Measurements from ENCODE around the gene NRSN1. TPM values are rescaled to one million over a fixed set of nuclear protein-coding genes. Genes with fewer than 3 reads are reported as not detected.

NRSN1 gene
- total RNA-seq, 2 experiments from 2014 or later = not detected

GRCh38 chr6:24147511-24148153 lies 21.6 kb downstream of the NRSN1 start:
- H3K27me3 Mint-ChIP-seq = peaks cover 3% of the 10 kb centered on the region
- CTCF ChIA-PET = no interaction called here

GRCh38 chr6:24148154-24148570 lies 22.1 kb downstream of the NRSN1 start:
- no peak for DNase-seq
- ChIA-PET CTCF (no interaction called here), POLR2A (no interaction called here)
- intact Hi-C loops (cut with micrococcal nuclease) = no loop called here
- Mint-ChIP-seq H3K4me3 (no peak overlapping the region), H3K27ac (no peak overlapping the region), H3K4me1 (ENCODE audit: low read depth) (no peaks in the 10 kb centered on the region), H3K9me3 (no peaks in the 10 kb centered on the region), H3K27me3 (peaks cover 3% of the 10 kb centered on the region), H3K36me3 (no peaks in the 10 kb centered on the region)

More at GRCh38 chr6:24147511-24148153, 21.6 kb downstream of the NRSN1 start:
- DNase-seq = no peak
- intact Hi-C loops (cut with micrococcal nuclease) = no loop called here
- H3K27ac Mint-ChIP-seq = no peak overlapping the region
- POLR2A ChIA-PET = no interaction called here
- no peaks in the 10 kb centered on the region for H3K9me3 Mint-ChIP-seq
- no peak overlapping the region for H3K4me3 Mint-ChIP-seq
- no peaks in the 10 kb centered on the region for H3K36me3 Mint-ChIP-seq
- H3K4me1 Mint-ChIP-seq (ENCODE audit: low read depth) = no peaks in the 10 kb centered on the region

GRCh38 chr6:24148684-24149083 lies 22.7 kb downstream of the NRSN1 start:
- DNase-seq = no peak
- H3K36me3 Mint-ChIP-seq = no peaks in the 10 kb centered on the region
- intact Hi-C loops (cut with micrococcal nuclease) = no loop called here
- CTCF ChIA-PET = no interaction called here
- H3K27ac Mint-ChIP-seq = no peak overlapping the region
- H3K9me3 Mint-ChIP-seq = no peaks in the 10 kb centered on the region
- H3K4me3 Mint-ChIP-seq = no peak overlapping the region
- POLR2A ChIA-PET = no interaction called here
- no peaks in the 10 kb centered on the region for H3K4me1 Mint-ChIP-seq (ENCODE audit: low read depth)
- H3K27me3 Mint-ChIP-seq = peaks cover 3% of the 10 kb centered on the region

GRCh38 chr6:24149296-24149695 lies 23.3 kb downstream of the NRSN1 start:
- Mint-ChIP-seq H3K36me3 (no peaks in the 10 kb centered on the region), H3K4me1 (ENCODE audit: low read depth) (no peaks in the 10 kb centered on the region), H3K9me3 (no peaks in the 10 kb centered on the region), H3K4me3 (no peak overlapping the region), H3K27me3 (peaks cover 3% of the 10 kb centered on the region), H3K27ac (no peak overlapping the region)
- POLR2A ChIA-PET = no interaction called here
- intact Hi-C loops (cut with micrococcal nuclease) = no loop called here
- CTCF ChIA-PET = interaction anchor here (0.7 kb wide), 1 partner anchor 50 kb away, joined by 5 read pairs; no protein-coding TSS in a partner anchor
- no peak for DNase-seq

- Mint-ChIP-seq H3K36me3 (no peaks in the 10 kb centered on the region), H3K4me3 (no peak overlapping the region), H3K4me1 (ENCODE audit: low read depth) (no peaks in the 10 kb centered on the region), H3K9me3 (no peaks in the 10 kb centered on the region), H3K27me3 (peaks cover 3% of the 10 kb centered on the region), H3K27ac (no peak overlapping the region)
- POLR2A ChIA-PET = no interaction called here
- CTCF ChIA-PET = interaction anchor here (0.7 kb wide), 1 partner anchor 51 kb away, joined by 5 read pairs; no protein-coding TSS in a partner anchor
- DNase-seq = no peak
- intact Hi-C loops (cut with micrococcal nuclease) = no loop called here
These were observed 23.8 kb downstream of the NRSN1 start for GRCh38 chr6:24149836-24150235.

- Mint-ChIP-seq H3K4me1 (ENCODE audit: low read depth) (no peaks in the 10 kb centered on the region), H3K27me3 (peaks cover 3% of the 10 kb centered on the region), H3K36me3 (no peaks in the 10 kb centered on the region), H3K27ac (no peak overlapping the region), H3K4me3 (no peak overlapping the region), H3K9me3 (no peaks in the 10 kb centered on the region)
- ChIA-PET POLR2A (no interaction called here), CTCF (no interaction called here)
- intact Hi-C loops (cut with micrococcal nuclease) = no loop called here
- no peak for DNase-seq
These were observed 26.0 kb downstream of the NRSN1 start for GRCh38 chr6:24152014-24152413.

- Mint-ChIP-seq H3K4me1 (ENCODE audit: low read depth) (no peaks in the 10 kb centered on the region), H3K27ac (no peak overlapping the region), H3K4me3 (no peak overlapping the region), H3K9me3 (no peaks in the 10 kb centered on the region), H3K36me3 (no peaks in the 10 kb centered on the region), H3K27me3 (peaks cover 4% of the 10 kb centered on the region)
- intact Hi-C loops (cut with micrococcal nuclease) = no loop called here
- ChIA-PET POLR2A (no interaction called here), CTCF (no interaction called here)
- no peak for DNase-seq
These were observed 28.1 kb downstream of the NRSN1 start for GRCh38 chr6:24154121-24154520.

GRCh38 chr6:24157886-24158285 lies 31.9 kb downstream of the NRSN1 start:
- Mint-ChIP-seq H3K27ac (no peak overlapping the region), H3K9me3 (no peaks in the 10 kb centered on the region), H3K4me3 (no peak overlapping the region), H3K36me3 (no peaks in the 10 kb centered on the region), H3K27me3 (peaks cover 5% of the 10 kb centered on the region), H3K4me1 (ENCODE audit: low read depth) (no peaks in the 10 kb centered on the region)
- intact Hi-C loops (cut with micrococcal nuclease) = no loop called here
- CTCF ChIA-PET = no interaction called here
- POLR2A ChIA-PET = no interaction called here
- DNase-seq = no peak

GRCh38 chr6:24183584-24183983 lies 57.6 kb downstream of the NRSN1 start:
- H3K4me3 Mint-ChIP-seq = no peak overlapping the region

GRCh38 chr6:24186349-24186748 lies 60.3 kb downstream of the NRSN1 start:
- Mint-ChIP-seq H3K27me3 (peaks cover 3% of the 10 kb centered on the region), H3K4me3 (no peak overlapping the region), H3K9me3 (no peaks in the 10 kb centered on the region), H3K27ac (no peak overlapping the region), H3K4me1 (ENCODE audit: low read depth) (no peaks in the 10 kb centered on the region), H3K36me3 (no peaks in the 10 kb centered on the region)
- ChIA-PET POLR2A (no interaction called here), CTCF (no interaction called here)
- DNase-seq = no peak
- intact Hi-C loops (cut with micrococcal nuclease) = no loop called here

More at GRCh38 chr6:24183584-24183983, 57.6 kb downstream of the NRSN1 start:
- Mint-ChIP-seq H3K36me3 (no peaks in the 10 kb centered on the region), H3K27me3 (no peaks in the 10 kb centered on the region), H3K27ac (no peak overlapping the region), H3K9me3 (no peaks in the 10 kb centered on the region), H3K4me1 (ENCODE audit: low read depth) (no peaks in the 10 kb centered on the region)
- DNase-seq = no peak
- intact Hi-C loops (cut with micrococcal nuclease) = no loop called here
- ChIA-PET CTCF (no interaction called here), POLR2A (no interaction called here)

- intact Hi-C loops (cut with micrococcal nuclease) = no loop called here
- no peaks in the 10 kb centered on the region for H3K9me3 Mint-ChIP-seq
- ChIA-PET CTCF (no interaction called here), POLR2A (no interaction called here)
- no peaks in the 10 kb centered on the region for H3K36me3 Mint-ChIP-seq
- DNase-seq = no peak
- H3K27me3 Mint-ChIP-seq = peaks cover 6% of the 10 kb centered on the region
- H3K4me3 Mint-ChIP-seq = no peak overlapping the region
- H3K4me1 Mint-ChIP-seq (ENCODE audit: low read depth) = no peaks in the 10 kb centered on the region
- H3K27ac Mint-ChIP-seq = no peak overlapping the region
These were observed 62.1 kb downstream of the NRSN1 start for GRCh38 chr6:24187965-24188577.

- Mint-ChIP-seq H3K9me3 (no peaks in the 10 kb centered on the region), H3K36me3 (no peaks in the 10 kb centered on the region), H3K27ac (no peak overlapping the region), H3K4me3 (no peak overlapping the region), H3K4me1 (ENCODE audit: low read depth) (no peaks in the 10 kb centered on the region), H3K27me3 (peaks cover 6% of the 10 kb centered on the region)
- no peak for DNase-seq
- ChIA-PET CTCF (no interaction called here), POLR2A (no interaction called here)
- intact Hi-C loops (cut with micrococcal nuclease) = no loop called here
These were observed 62.6 kb downstream of the NRSN1 start for GRCh38 chr6:24188578-24189080.

GRCh38 chr6:24191346-24191745 lies 65.3 kb downstream of the NRSN1 start:
- H3K27me3 Mint-ChIP-seq = peaks cover 11% of the 10 kb centered on the region
- H3K9me3 Mint-ChIP-seq = no peaks in the 10 kb centered on the region
- POLR2A ChIA-PET = no interaction called here
- H3K27ac Mint-ChIP-seq = no peak overlapping the region
- DNase-seq = no peak
- CTCF ChIA-PET = no interaction called here
- H3K4me3 Mint-ChIP-seq = no peak overlapping the region
- H3K36me3 Mint-ChIP-seq = no peaks in the 10 kb centered on the region
- H3K4me1 Mint-ChIP-seq (ENCODE audit: low read depth) = no peaks in the 10 kb centered on the region
- intact Hi-C loops (cut with micrococcal nuclease) = no loop called here

Measured in activated CD4-positive, alpha-beta memory T cell treated with anti-CD3 and anti-CD28 coated beads for 36 hours (primary cell).